ENCODE results near the gene BBS4.

BBS4 gene

GRCh38 chr15:72766780-72767179 is 80.8 kb downstream of the BBS4 start:
- no peak for DNase-seq

- no peak for DNase-seq
Observed at GRCh38 chr15:72770673-72771328, 84.8 kb downstream of the BBS4 start.

GRCh38 chr15:72771329-72771725 is 85.3 kb downstream of the BBS4 start:
- no peak for DNase-seq

- DNase-seq, result no peak
Observed at GRCh38 chr15:72774696-72775383, 88.8 kb downstream of the BBS4 start.

- DNase-seq, result no peak
Observed at GRCh38 chr15:72778796-72779195, 92.8 kb downstream of the BBS4 start.

GRCh38 chr15:72781631-72782030 is 95.6 kb downstream of the BBS4 start:
- no peak for DNase-seq

GRCh38 chr15:72782274-72783003 is 96.4 kb downstream of the BBS4 start:
- DNase-seq, result no peak

GRCh38 chr15:72783004-72783639 is 97.1 kb downstream of the BBS4 start:
- DNase-seq, result no peak

GRCh38 chr15:72783640-72784455 is 97.8 kb downstream of the BBS4 start, which contains the start of gene ADPGK:
Gene ADPGK, minus strand, starts transcription at chr15:72783758. Its CDS starts 67 bp downstream, at chr15:72783691.
- peak; percentile 87 to 94 (median 90) for DNase-seq

- no peak for DNase-seq
Observed at GRCh38 chr15:72784456-72784876, 98.5 kb downstream of the BBS4 start.

- no peak for DNase-seq
Observed at GRCh38 chr15:72785432-72785831, 99.4 kb downstream of the BBS4 start.

GRCh38 chr15:72785841-72786240 is 99.8 kb downstream of the BBS4 start:
- DNase-seq, result no peak

GRCh38 chr15:72786242-72786641 is 100.2 kb downstream of the BBS4 start:
- DNase-seq, result no peak

- no peak for DNase-seq
Observed at GRCh38 chr15:72786676-72787345, 100.8 kb downstream of the BBS4 start.

- DNase-seq, result no peak
Observed at GRCh38 chr15:72787526-72787925, 101.5 kb downstream of the BBS4 start.

All from activated naive CD4-positive, alpha-beta T cell (primary cell).